ENCODE results near the gene KAZN. TPM values are rescaled to one million over a fixed set of nuclear protein-coding genes. Genes with fewer than 3 reads are reported as not detected.

KAZN gene
- total RNA-seq, 1 donor from 2014 or later, result 11.6 TPM

DNA sequence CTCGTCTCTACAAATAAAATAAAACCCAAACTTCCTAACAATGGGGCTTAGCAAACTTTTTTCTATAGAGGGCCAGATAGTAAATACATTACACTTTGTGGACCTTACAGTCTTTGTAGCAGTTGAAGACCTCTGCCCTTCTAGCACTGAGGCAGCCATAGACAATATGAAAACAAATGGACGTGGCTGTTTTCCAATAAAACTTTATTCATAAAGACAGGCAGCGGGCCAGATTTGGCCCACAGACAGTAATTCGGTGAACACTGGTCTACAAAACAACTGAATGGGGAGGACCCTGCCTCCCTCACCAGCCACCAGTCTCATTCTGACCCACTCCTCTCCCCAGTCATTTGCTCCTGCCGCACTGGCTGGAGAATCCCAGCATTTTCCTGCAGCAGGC, 162.3 kb downstream of the KAZN start:
- Mint-ChIP-seq H3K4me1 (peaks cover 36% of the 10 kb centered on the region), H3K36me3 (ENCODE audit: low read depth) (no peaks in the 10 kb centered on the region), H3K27me3 (ENCODE audit: low read depth) (peaks cover 2% of the 10 kb centered on the region), H3K9me3 (no peaks in the 10 kb centered on the region), H3K4me3 (no peak overlapping the region), H3K27ac (ENCODE audit: unreplicated experiment) (no peak overlapping the region)
- TF ChIP-seq, protein P1, sequence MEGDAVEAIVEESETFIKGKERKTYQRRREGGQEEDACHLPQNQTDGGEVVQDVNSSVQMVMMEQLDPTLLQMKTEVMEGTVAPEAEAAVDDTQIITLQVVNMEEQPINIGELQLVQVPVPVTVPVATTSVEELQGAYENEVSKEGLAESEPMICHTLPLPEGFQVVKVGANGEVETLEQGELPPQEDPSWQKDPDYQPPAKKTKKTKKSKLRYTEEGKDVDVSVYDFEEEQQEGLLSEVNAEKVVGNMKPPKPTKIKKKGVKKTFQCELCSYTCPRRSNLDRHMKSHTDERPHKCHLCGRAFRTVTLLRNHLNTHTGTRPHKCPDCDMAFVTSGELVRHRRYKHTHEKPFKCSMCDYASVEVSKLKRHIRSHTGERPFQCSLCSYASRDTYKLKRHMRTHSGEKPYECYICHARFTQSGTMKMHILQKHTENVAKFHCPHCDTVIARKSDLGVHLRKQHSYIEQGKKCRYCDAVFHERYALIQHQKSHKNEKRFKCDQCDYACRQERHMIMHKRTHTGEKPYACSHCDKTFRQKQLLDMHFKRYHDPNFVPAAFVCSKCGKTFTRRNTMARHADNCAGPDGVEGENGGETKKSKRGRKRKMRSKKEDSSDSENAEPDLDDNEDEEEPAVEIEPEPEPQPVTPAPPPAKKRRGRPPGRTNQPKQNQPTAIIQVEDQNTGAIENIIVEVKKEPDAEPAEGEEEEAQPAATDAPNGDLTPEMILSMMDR (conservative IDR thresholded peaks at IDR 0.05), result no peak
- DNase-seq (ENCODE audit: low read depth, low spot score), result no peak

DNA sequence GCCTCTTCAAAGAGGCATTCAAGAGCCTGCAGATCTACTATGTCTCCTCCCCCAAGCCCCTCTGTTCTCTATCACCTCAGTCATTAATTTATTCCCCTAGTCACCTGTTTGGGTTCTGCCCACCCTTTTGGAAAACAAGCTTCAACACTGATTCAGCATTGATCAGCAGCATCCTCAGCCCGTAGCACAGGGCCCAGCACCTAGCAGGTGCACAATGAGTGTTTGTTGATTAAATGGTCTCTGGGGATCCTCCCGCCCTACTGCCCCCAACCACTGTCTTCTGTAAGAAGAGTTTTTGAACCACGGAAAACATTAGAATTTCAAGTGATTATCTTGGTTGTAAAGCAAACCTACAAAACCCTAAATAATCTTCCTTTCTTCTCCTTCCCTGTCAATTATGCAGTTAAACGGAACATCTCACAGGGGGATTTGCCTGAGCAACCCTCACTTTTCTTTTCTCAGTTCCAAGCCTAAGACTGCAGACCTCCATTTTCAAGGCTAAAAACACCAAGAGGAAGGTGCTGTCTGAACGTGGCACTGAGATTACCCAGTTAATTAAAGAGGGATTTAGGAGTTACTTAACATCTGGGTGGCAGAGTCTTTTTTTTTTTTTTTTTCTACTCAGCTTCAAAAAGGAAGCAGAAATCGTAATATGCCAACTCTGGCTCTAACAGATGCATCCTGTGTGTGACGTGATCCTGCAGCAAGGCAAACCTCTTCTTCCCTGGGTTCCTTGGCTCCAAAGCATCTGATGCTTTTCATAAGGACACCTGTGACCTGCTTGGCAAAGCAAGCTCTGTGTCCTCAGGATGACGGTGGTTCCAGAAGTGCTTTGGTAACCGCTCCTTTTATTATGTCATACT, 163.0 kb downstream of the KAZN start:
- Mint-ChIP-seq H3K9me3 (no peaks in the 10 kb centered on the region), H3K4me1 (peaks cover 30% of the 10 kb centered on the region), H3K27ac (ENCODE audit: unreplicated experiment) (no peak overlapping the region), H3K4me3 (no peak overlapping the region), H3K27me3 (ENCODE audit: low read depth) (peaks cover 2% of the 10 kb centered on the region), H3K36me3 (ENCODE audit: low read depth) (no peaks in the 10 kb centered on the region)
- TF ChIP-seq, protein P1 (conservative IDR thresholded peaks at IDR 0.05), result no peak
- no peak for DNase-seq (ENCODE audit: low read depth, low spot score)

DNA sequence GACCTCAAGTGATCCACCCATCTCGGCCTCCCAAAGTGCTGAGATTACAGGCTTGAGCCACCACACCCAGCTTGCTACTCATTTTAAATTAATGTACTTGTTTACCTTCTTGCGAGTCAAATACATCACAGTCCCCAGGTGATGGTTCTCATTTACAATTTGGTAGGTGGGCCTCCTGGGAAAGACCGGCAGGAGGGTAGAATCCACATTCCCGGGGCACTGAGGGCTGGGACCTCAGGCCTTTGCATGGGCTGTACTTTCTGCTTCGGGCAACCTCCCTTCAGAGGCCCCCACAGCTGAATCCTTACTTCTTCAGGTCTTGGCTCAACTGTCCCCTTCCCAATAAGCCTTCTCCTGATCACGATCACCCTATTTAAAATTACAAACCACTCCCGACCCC, 165.5 kb downstream of the KAZN start:
- Mint-ChIP-seq H3K36me3 (ENCODE audit: low read depth) (no peaks in the 10 kb centered on the region), H3K4me1 (peaks cover 19% of the 10 kb centered on the region)

DNA sequence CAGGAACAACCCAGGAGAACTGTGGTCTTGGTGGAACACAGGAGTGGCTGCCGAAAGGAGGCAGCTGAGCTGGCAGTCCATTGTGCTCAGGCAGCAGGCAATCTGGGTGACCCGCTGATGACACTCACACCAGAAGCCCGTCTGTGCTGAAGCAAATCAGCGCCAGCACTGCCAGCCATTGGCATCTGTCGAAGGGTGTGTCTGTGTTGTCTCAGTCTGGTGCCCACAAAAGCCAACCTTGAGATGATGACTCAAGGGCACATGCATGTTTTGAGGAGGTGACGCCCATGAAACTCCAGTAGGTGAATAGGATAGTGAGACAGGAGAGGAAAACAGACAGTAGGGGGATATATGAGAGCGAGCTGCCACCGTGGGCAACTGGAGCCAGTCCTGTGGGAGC, 167.3 kb downstream of the KAZN start:
- Mint-ChIP-seq H3K36me3 (ENCODE audit: low read depth) (no peaks in the 10 kb centered on the region), H3K27me3 (ENCODE audit: low read depth) (peaks cover 4% of the 10 kb centered on the region), H3K27ac (ENCODE audit: unreplicated experiment) (no peak overlapping the region), H3K4me3 (no peak overlapping the region), H3K9me3 (no peaks in the 10 kb centered on the region), H3K4me1 (peaks cover 15% of the 10 kb centered on the region)
- no peak for DNase-seq (ENCODE audit: low read depth, low spot score)
- TF ChIP-seq, protein P1 (conservative IDR thresholded peaks at IDR 0.05), result no peak

More for the DNA sequence above, 165.5 kb downstream of the KAZN start:
- Mint-ChIP-seq H3K27ac (ENCODE audit: unreplicated experiment) (no peak overlapping the region), H3K27me3 (ENCODE audit: low read depth) (peaks cover 2% of the 10 kb centered on the region), H3K9me3 (no peaks in the 10 kb centered on the region), H3K4me3 (no peak overlapping the region)
- TF ChIP-seq, protein P1 (conservative IDR thresholded peaks at IDR 0.05), result no peak
- DNase-seq (ENCODE audit: low read depth, low spot score), result no peak

DNA sequence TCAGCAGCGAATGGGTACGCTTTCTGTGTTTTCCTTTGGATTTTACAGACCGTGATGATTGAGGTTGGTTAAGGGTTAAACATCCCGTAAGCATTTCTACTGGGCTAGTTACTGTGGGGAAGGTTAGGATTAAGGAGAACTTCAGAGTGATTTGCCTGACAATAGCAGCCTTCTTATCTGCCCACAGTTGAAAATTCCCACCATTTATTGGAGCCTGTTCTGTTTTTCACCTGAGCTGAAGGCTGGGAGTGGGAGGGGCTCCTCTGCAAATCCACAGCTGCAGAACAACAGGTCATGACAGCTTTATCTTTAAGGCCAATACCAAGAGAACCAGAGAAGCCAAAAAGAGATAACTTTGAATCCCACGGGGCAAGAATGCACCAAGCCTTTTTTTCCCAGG, 168.6 kb downstream of the KAZN start:
- Mint-ChIP-seq H3K27me3 (ENCODE audit: low read depth) (peaks cover 8% of the 10 kb centered on the region), H3K4me3 (no peak overlapping the region), H3K4me1 (peaks cover 8% of the 10 kb centered on the region), H3K36me3 (ENCODE audit: low read depth) (no peaks in the 10 kb centered on the region), H3K27ac (ENCODE audit: unreplicated experiment) (no peak overlapping the region), H3K9me3 (no peaks in the 10 kb centered on the region)
- TF ChIP-seq, protein P1 (conservative IDR thresholded peaks at IDR 0.05), result no peak
- DNase-seq (ENCODE audit: low read depth, low spot score), result no peak

Measured in neural crest cell (in vitro differentiated cells).